ENCODE data around the gene PRPF31. TPM values are rescaled to one million over a fixed set of nuclear protein-coding genes. Genes with fewer than 3 reads are reported as not detected.

The PRPF31 gene
- polyA plus RNA-seq, 1 donor from 2014 or later: 76.6 TPM

- H4K20me1 ChIP-seq (ENCODE audit: insufficient read depth): no peaks in the 10 kb centered on the region
Measured at GRCh38 chr19:54151362-54152035, 35.9 kb downstream of the PRPF31 start.

GRCh38 chr19:54152267-54152666 lies 36.7 kb downstream of the PRPF31 start:
- no peak overlapping the region for H3K4me3 ChIP-seq (ENCODE audit: low read length)
- H3K27ac ChIP-seq (ENCODE audit: low read length): no peak overlapping the region
- H3K79me2 ChIP-seq (replicated peaks; ENCODE audit: insufficient read depth, low read length): no peaks in the 10 kb centered on the region
- no peak overlapping the region for H2AFZ ChIP-seq (ENCODE audit: low read depth, low read length)
- H3K4me2 ChIP-seq (ENCODE audit: low read length): no peak overlapping the region
- H3K9me2 ChIP-seq (ENCODE audit: insufficient read depth, low read length): no peaks in the 10 kb centered on the region
- H3K9me3 ChIP-seq (ENCODE audit: low read length): no peaks in the 10 kb centered on the region
- no peaks in the 10 kb centered on the region for H3K36me3 ChIP-seq (ENCODE audit: insufficient read depth, low read length)
- H3K27me3 ChIP-seq (ENCODE audit: insufficient read depth, low read depth, low read length): no peaks in the 10 kb centered on the region
- H4K20me1 ChIP-seq (ENCODE audit: insufficient read depth): no peaks in the 10 kb centered on the region
- no peak overlapping the region for H3K9ac ChIP-seq (ENCODE audit: low read length)
- no peaks in the 10 kb centered on the region for H3F3A ChIP-seq (ENCODE audit: insufficient read depth, low read length, poor library complexity, severe bottlenecking)
- no peak for TF ChIP-seq SMC3 (conservative IDR thresholded peaks at IDR 0.05; ENCODE audit: poor library complexity)
- no peak for TF ChIP-seq EP300 (conservative IDR thresholded peaks at IDR 0.05; ENCODE audit: poor library complexity, severe bottlenecking)
- TF ChIP-seq TAF1 (IDR thresholded peaks at IDR 0.05; ENCODE audit: low read depth): no peak
- TF ChIP-seq POLR2AphosphoS5 (IDR thresholded peaks at IDR 0.05): no peak
- no peak for TF ChIP-seq MXI1 (conservative IDR thresholded peaks at IDR 0.05; ENCODE audit: poor library complexity, severe bottlenecking)
- TF ChIP-seq RAD21 (conservative IDR thresholded peaks at IDR 0.05): no peak
- TF ChIP-seq CTCF (IDR thresholded peaks at IDR 0.05; ENCODE audit: poor library complexity, severe bottlenecking): no peak
- TF ChIP-seq EZH2 (IDR thresholded peaks at IDR 0.05; ENCODE audit: borderline replicate concordance, insufficient read depth, low read length, poor library complexity, severe bottlenecking): no peak

More at GRCh38 chr19:54151362-54152035, 35.9 kb downstream of the PRPF31 start:
- Histone ChIP-seq H3K4me3 (ENCODE audit: low read length) (no peak overlapping the region), H3F3A (ENCODE audit: insufficient read depth, low read length, poor library complexity, severe bottlenecking) (no peaks in the 10 kb centered on the region), H2AFZ (ENCODE audit: low read depth, low read length) (no peak overlapping the region), H3K9me3 (ENCODE audit: low read length) (no peaks in the 10 kb centered on the region), H3K27me3 (ENCODE audit: insufficient read depth, low read depth, low read length) (no peaks in the 10 kb centered on the region), H3K27ac (ENCODE audit: low read length) (no peak overlapping the region), H3K9ac (ENCODE audit: low read length) (no peak overlapping the region), H3K79me2 (replicated peaks; ENCODE audit: insufficient read depth, low read length) (no peaks in the 10 kb centered on the region), H3K36me3 (ENCODE audit: insufficient read depth, low read length) (no peaks in the 10 kb centered on the region), H3K9me2 (ENCODE audit: insufficient read depth, low read length) (no peaks in the 10 kb centered on the region), H3K4me2 (ENCODE audit: low read length) (no peak overlapping the region)
- no peak for TF ChIP-seq EZH2 (IDR thresholded peaks at IDR 0.05; ENCODE audit: borderline replicate concordance, insufficient read depth, low read length, poor library complexity, severe bottlenecking)
- no peak for TF ChIP-seq SMC3 (conservative IDR thresholded peaks at IDR 0.05; ENCODE audit: poor library complexity)
- TF ChIP-seq MXI1 (conservative IDR thresholded peaks at IDR 0.05; ENCODE audit: poor library complexity, severe bottlenecking): no peak
- TF ChIP-seq POLR2AphosphoS5 (IDR thresholded peaks at IDR 0.05): no peak
- TF ChIP-seq, protein P1, sequence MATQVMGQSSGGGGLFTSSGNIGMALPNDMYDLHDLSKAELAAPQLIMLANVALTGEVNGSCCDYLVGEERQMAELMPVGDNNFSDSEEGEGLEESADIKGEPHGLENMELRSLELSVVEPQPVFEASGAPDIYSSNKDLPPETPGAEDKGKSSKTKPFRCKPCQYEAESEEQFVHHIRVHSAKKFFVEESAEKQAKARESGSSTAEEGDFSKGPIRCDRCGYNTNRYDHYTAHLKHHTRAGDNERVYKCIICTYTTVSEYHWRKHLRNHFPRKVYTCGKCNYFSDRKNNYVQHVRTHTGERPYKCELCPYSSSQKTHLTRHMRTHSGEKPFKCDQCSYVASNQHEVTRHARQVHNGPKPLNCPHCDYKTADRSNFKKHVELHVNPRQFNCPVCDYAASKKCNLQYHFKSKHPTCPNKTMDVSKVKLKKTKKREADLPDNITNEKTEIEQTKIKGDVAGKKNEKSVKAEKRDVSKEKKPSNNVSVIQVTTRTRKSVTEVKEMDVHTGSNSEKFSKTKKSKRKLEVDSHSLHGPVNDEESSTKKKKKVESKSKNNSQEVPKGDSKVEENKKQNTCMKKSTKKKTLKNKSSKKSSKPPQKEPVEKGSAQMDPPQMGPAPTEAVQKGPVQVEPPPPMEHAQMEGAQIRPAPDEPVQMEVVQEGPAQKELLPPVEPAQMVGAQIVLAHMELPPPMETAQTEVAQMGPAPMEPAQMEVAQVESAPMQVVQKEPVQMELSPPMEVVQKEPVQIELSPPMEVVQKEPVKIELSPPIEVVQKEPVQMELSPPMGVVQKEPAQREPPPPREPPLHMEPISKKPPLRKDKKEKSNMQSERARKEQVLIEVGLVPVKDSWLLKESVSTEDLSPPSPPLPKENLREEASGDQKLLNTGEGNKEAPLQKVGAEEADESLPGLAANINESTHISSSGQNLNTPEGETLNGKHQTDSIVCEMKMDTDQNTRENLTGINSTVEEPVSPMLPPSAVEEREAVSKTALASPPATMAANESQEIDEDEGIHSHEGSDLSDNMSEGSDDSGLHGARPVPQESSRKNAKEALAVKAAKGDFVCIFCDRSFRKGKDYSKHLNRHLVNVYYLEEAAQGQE (IDR thresholded peaks at IDR 0.05; ENCODE audit: borderline replicate concordance): no peak
- TF ChIP-seq RAD21 (conservative IDR thresholded peaks at IDR 0.05): no peak
- TF ChIP-seq CTCF (IDR thresholded peaks at IDR 0.05; ENCODE audit: poor library complexity, severe bottlenecking): no peak
- no peak for TF ChIP-seq TAF1 (IDR thresholded peaks at IDR 0.05; ENCODE audit: low read depth)
- no peak for TF ChIP-seq EP300 (conservative IDR thresholded peaks at IDR 0.05; ENCODE audit: poor library complexity, severe bottlenecking)

Measured in neural cell (in vitro differentiated cells).